Transverse colon (tissue), 4 donors: ENCODE results near the gene SMAD2.

Experiments
- CTCF ChIP-seq, 5 experiments: fragments of 200-600 bp in 3 of 5; fragments of 450-650 bp in 2 of 5; sonication (generic) in 3 of 5; IDR thresholded peaks; 1 replicate in 2 of 5; 2 replicates in 3 of 5; pipeline ENCODE4 v1.5.1; 2016 to 2017; ENCODE audit warnings: antibody characterized with exemption in 5 of 5, inconsistent platforms in 3 of 5, mild to moderate bottlenecking in 2 of 5, moderate library complexity in 1 of 5
- EP300 ChIP-seq: sonication (generic); formaldehyde crosslinking; IDR thresholded peaks from one replicate; pipeline ENCODE4 v1.6.1; 2017; ENCODE audit warnings: antibody characterized with exemption, low read depth
- POLR2A ChIP-seq: fragments of 450-650 bp; IDR thresholded peaks from one replicate; pipeline ENCODE4 v1.6.1; 2016; ENCODE audit warnings: antibody characterized with exemption, mild to moderate bottlenecking, moderate library complexity
- POLR2AphosphoS5 ChIP-seq, 3 donors: sonication (generic); formaldehyde crosslinking; IDR thresholded peaks; one replicate each; pipeline ENCODE4 v1.6.1; 2016; ENCODE audit warnings: antibody characterized with exemption in 3 of 3

DNA sequence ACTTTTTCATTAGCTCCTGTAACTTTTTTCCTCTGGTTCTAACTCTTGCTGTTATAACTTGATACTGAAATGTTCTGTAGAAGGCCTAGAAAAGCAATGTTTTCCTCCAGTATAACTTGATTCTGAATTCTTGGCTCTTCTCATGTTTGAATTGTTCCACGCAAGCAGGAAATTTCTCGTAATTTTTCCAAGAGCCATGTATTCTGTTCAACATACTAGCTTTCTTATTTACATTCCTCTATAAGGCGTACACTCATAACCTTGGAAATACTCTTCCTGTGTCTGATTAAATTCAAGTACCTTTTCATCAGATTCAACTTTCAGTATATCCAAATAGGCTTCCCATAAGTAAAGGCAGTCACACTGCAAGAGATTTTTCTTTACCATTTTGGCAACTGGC is 109.1 kb downstream of the SMAD2 start:
- no peak for TF ChIP-seq POLR2A
- TF ChIP-seq EP300 = no peak
- TF ChIP-seq POLR2AphosphoS5 (IDR thresholded peaks at IDR 0.05) = no peak
- TF ChIP-seq CTCF (IDR thresholded peaks at IDR 0.05) = no peak
